ENCODE results near the gene HDAC11. TPM values are rescaled to one million over a fixed set of nuclear protein-coding genes. Genes with fewer than 3 reads are reported as not detected.

The HDAC11 gene
- total RNA-seq, 2 experiments from 2014 or later = 2.0 to 3.6 TPM

DNA sequence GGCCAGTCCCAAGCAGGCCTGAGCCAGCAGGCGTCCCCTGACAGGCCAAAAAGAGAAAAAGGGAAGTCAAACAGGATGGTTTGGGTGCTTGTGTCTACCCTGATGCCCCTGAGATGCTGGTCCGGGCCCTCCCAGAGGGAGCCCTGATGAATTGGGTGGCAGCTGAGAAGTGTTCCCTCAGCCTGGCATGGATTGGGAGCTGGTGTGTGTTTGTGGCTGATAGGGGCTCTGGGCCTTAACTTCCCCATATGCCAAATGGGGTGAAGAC lies 70.3 kb downstream of the HDAC11 start:
- peaks cover 3% of the 10 kb centered on the region for H3K36me3 Mint-ChIP-seq (ENCODE audit: low read depth)
- DNase-seq = no peak
- POLR2A ChIA-PET = no interaction called here
- H3K9me3 Mint-ChIP-seq = no peaks in the 10 kb centered on the region
- H3K27me3 Mint-ChIP-seq = peaks cover 45% of the 10 kb centered on the region
- H3K4me3 Mint-ChIP-seq = no peak overlapping the region
- no peak overlapping the region for H3K27ac Mint-ChIP-seq
- CTCF ChIA-PET = interaction anchor here (0.9 kb wide), 1 partner anchor 9 kb away, joined by 3 read pairs; no protein-coding TSS in a partner anchor
- H3K4me1 Mint-ChIP-seq = peaks cover 10% of the 10 kb centered on the region

DNA sequence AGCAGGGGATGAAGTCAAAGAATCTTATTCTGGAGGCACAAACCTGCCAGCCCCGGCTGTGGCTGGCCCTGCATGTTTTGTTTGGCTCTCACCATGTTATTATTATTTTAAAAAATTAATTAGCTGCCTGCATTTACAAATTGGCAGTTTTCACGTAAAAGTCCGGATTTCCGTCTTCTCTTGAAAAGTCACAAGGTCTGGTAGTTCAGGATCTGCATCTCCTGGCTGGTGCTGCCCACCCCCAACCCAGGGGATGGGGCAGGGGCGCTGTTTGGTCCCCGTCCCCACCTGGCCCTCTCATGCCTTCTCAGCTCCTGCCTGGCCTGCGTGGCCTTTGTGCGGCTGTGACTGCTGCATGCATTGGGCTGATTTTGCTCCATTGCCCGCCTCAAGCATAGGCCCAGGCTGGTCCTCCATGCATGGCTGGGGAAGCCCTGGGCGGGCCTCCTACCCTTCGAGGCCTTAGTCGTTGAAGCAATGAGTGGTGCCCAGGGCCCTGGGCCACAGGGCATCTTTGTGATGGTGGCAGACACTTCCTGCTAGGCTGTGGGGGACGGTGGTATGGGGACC lies 70.8 kb downstream of the HDAC11 start:
- H3K27me3 Mint-ChIP-seq = peaks cover 44% of the 10 kb centered on the region
- no peak for DNase-seq
- CTCF ChIA-PET = interaction anchor here (0.6 to 1.5 kb wide), 3 partner anchors 9 to 107 kb away, joined by 3 to 4 read pairs (median 3); no protein-coding TSS in a partner anchor
- H3K9me3 Mint-ChIP-seq = no peaks in the 10 kb centered on the region
- H3K36me3 Mint-ChIP-seq (ENCODE audit: low read depth) = peaks cover 3% of the 10 kb centered on the region
- H3K4me3 Mint-ChIP-seq = no peak overlapping the region
- H3K4me1 Mint-ChIP-seq = peaks cover 7% of the 10 kb centered on the region
- POLR2A ChIA-PET = no interaction called here
- no peak overlapping the region for H3K27ac Mint-ChIP-seq

DNA sequence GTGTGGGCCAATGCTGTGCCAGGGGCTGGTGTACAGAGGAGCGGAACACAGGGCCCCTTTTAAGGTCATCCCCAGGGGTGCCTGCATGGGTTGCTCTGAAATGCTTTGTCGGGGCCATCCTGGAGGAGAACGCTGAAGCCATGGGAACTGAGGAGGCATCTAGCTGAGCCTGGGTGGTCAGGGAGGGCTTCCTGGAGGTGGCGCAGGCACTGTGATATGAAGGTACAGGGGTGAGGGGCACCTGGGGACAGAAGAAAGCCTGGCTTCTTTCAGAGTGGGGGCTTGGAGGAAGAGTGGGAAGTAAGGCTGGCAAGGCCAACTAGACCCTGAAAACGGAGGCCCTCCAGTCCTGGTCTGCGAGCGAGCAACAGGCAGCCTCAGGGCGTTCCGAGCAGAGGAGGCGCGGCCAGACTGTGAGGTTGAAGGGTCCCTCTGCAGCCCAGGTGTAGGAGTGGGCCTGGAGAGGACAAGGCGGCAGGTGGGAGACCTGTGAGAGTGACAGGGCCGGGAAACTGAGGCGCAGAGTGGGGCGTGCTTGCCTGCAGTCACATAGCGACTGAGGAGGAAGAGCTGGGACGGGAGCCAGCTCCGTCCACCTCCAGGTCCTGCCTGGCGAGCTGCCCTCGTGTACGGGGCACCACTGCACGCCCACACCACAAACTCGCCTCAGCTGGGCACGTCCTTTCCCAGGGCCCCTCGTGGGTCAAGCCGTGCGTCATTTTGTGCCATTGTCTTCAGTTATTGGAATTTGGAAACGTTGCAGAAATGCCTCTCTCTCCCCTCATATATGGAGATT lies 72.9 kb downstream of the HDAC11 start:
- H3K9me3 Mint-ChIP-seq = no peaks in the 10 kb centered on the region
- peaks cover 3% of the 10 kb centered on the region for H3K36me3 Mint-ChIP-seq (ENCODE audit: low read depth)
- no peak overlapping the region for H3K27ac Mint-ChIP-seq
- H3K4me3 Mint-ChIP-seq = no peak overlapping the region
- ChIA-PET POLR2A (no interaction called here), CTCF (no interaction called here)
- peaks cover 7% of the 10 kb centered on the region for H3K4me1 Mint-ChIP-seq
- DNase-seq = no peak
- H3K27me3 Mint-ChIP-seq = peaks cover 31% of the 10 kb centered on the region

DNA sequence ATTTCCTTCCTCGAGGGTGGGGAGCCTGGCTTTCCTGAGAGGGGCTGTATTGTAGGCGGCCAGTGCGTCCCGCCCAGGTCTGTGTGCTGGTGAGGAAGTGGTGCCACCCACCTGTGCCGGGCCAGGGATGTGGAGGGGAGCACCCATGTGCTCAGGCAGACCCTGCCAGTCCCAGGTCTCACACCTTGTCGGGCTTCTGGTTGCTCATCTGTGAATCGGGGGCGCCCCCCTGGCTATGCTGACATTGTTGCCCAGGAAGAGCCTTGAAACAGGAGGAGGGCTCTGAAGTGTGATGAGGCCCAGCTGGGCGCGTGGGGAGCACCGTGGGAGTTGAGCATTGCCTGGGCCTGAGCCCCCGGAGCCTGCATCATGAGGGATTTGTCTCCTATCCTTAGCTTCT lies 73.6 kb downstream of the HDAC11 start:
- ChIA-PET POLR2A (no interaction called here), CTCF (no interaction called here)
- Mint-ChIP-seq H3K4me3 (no peak overlapping the region), H3K4me1 (peaks cover 5% of the 10 kb centered on the region), H3K27me3 (peaks cover 28% of the 10 kb centered on the region), H3K27ac (no peak overlapping the region), H3K36me3 (ENCODE audit: low read depth) (peaks cover 3% of the 10 kb centered on the region), H3K9me3 (no peaks in the 10 kb centered on the region)
- no peak for DNase-seq

DNA sequence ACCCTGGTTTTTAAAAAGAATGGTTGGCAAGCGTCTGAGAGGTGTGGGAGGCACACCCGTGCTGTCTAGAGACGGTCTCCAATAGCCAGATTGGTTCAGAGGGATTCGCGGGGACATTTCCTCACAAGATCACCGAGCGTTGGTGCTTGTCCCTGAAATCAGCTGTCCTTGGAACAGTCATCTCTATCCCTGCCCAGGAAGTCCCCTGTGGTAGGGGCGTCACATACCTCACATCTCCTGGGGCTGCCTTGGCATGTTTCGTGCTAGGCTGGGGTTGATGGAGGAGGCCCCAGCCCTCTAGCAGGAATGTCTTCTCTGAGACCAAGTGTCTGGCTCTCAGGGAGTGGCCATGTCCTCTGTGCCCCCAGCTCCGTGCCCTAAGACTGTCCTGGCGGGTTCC lies 75.6 kb downstream of the HDAC11 start:
- ChIA-PET CTCF (no interaction called here), POLR2A (no interaction called here)
- Mint-ChIP-seq H3K9me3 (no peaks in the 10 kb centered on the region), H3K27ac (no peak overlapping the region), H3K36me3 (ENCODE audit: low read depth) (no peaks in the 10 kb centered on the region), H3K4me1 (no peaks in the 10 kb centered on the region), H3K27me3 (peaks cover 26% of the 10 kb centered on the region), H3K4me3 (no peak overlapping the region)
- no peak for DNase-seq

Other genes with a start within 250 kb of the HDAC11 start
- 100 to 1,000 TPM; 153 to 161 TPM for gene NUP210, start 60.0 kb upstream of the HDAC11 start, total RNA-seq
- gene FBLN2, start 68.8 kb downstream of the HDAC11 start, total RNA-seq = not detected